ENCODE measurements around the gene FERMT1. TPM values are rescaled to one million over a fixed set of nuclear protein-coding genes. Genes with fewer than 3 reads are reported as not detected.

Gene FERMT1
- 10 to 100 TPM in 1 of 7 donors, 1 to 10 TPM in 6; 1.1 to 10.4 (median 5.9) TPM for total RNA-seq
- polyA plus RNA-seq = 1 to 10 TPM; 2.2 to 4.7 TPM
- long read RNA-seq, donor 1, partial matches to known transcripts = 4 of 7 reads
- long read RNA-seq, donor 1, other reads (novel, unspliced or antisense) = 3 of 7 reads
- long read RNA-seq, donor 2 = 0 reads
- long read RNA-seq, donor 3, partial matches to known transcripts = 0 of 3 reads
- long read RNA-seq, donor 3, other reads (novel, unspliced or antisense) = 3 of 3 reads

GRCh38 chr20:6122873-6123648 lies at the start of gene FERMT1:
TSS of gene FERMT1 (minus strand) at chr20:6123030. CDS start at chr20:6119554, 3,476 bp downstream.
- Histone ChIP-seq H3K9me3 (no peaks in the 10 kb centered on the region), H3K4me3 (peak within 1 kb of the TSS; percentile 60), H3K27ac (peak within 1 kb of the TSS; percentile 34 to 79), H3K36me3 (no peaks in the 10 kb centered on the region), H3K27me3 (no peaks in the 10 kb centered on the region), H3K4me1 (ENCODE audit: insufficient read depth) (peaks cover 3% of the 10 kb centered on the region)
- TF ChIP-seq EP300 (IDR thresholded peaks at IDR 0.05) (no peak), CTCF (IDR thresholded peaks at IDR 0.05) (no peak), POLR2A (IDR thresholded peaks at IDR 0.05) (no peak)
- intact Hi-C loops (cut with DNase I) = no loop called here
- WGBS, 3 donors = 4 to 6% (median 5%) methylated on average over 42 to 55 of the region's 55 CpGs
- DNase-seq = peak; percentile 48 to 75 (median 52)

- Histone ChIP-seq H3K9me3 (no peaks in the 10 kb centered on the region), H3K27ac (no peak overlapping the region), H3K36me3 (no peaks in the 10 kb centered on the region), H3K27me3 (no peaks in the 10 kb centered on the region), H3K4me1 (ENCODE audit: insufficient read depth) (no peaks in the 10 kb centered on the region), H3K4me3 (no peak overlapping the region)
- no peak for TF ChIP-seq CTCF (IDR thresholded peaks at IDR 0.05)
- TF ChIP-seq POLR2A (IDR thresholded peaks at IDR 0.05) = no peak
- DNase-seq = no peak
- intact Hi-C loops (cut with DNase I) = no loop called here
Measured at GRCh38 chr20:6169251-6169650, 46.4 kb upstream of the FERMT1 start.

DNA sequence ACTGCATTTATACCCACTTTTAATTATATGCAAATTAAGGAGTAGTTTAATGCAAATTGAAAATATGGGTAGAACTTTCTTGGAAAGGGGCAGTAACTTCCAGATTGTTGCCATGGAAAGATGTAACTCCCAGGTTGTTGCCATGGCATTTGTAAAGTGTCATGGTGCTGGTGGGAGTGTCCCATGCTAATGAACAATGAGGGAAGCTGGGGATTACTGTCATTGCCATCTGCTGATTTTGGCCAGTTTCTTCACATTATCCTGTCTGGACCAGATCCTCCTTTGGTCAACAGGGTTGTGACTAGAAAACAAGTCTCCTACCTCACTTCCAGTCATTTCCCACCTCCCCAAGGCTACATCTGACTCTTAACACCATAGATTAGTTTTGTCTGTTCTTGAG lies 45.4 kb upstream of the FERMT1 start:
- TF ChIP-seq CTCF (IDR thresholded peaks at IDR 0.05) (no peak), EP300 (IDR thresholded peaks at IDR 0.05) (no peak), POLR2A (IDR thresholded peaks at IDR 0.05) (no peak)
- Histone ChIP-seq H3K4me1 (ENCODE audit: insufficient read depth) (no peaks in the 10 kb centered on the region), H3K9me3 (no peaks in the 10 kb centered on the region), H3K27ac (no peak overlapping the region), H3K4me3 (no peak overlapping the region), H3K36me3 (no peaks in the 10 kb centered on the region), H3K27me3 (no peaks in the 10 kb centered on the region)
- intact Hi-C loops (cut with DNase I) = no loop called here
- DNase-seq = no peak

DNA sequence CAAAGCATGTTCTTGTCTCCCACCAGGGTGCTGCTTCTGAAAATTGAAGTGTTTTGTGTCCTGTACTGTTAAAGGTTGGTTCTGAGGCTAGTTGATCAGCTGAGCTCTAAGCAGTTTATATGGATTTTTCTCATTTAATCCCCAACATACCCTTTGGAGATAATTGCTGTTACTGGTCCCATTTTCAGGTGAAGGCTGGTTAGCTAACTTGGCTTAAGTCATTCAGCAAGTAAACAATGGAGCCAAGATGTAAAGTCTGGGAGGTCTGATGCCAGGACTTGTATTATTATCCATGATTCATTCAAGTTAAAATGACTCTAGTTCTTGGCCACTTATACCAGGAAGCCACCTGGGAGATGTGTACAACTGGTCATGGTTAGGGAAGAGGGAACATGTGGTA lies 42.5 kb upstream of the FERMT1 start:
- intact Hi-C loops (cut with DNase I) = no loop called here
- Histone ChIP-seq H3K9me3 (no peaks in the 10 kb centered on the region), H3K4me3 (no peak overlapping the region), H3K36me3 (no peaks in the 10 kb centered on the region), H3K27ac (no peak overlapping the region), H3K4me1 (ENCODE audit: insufficient read depth) (no peaks in the 10 kb centered on the region), H3K27me3 (no peaks in the 10 kb centered on the region)
- no peak for DNase-seq
- TF ChIP-seq POLR2A (IDR thresholded peaks at IDR 0.05) (no peak), CTCF (IDR thresholded peaks at IDR 0.05) (no peak), EP300 (IDR thresholded peaks at IDR 0.05) (no peak)

All from ovary (tissue), 10 donors.